DND-41 (cell line): Measurements from ENCODE around the gene SLC26A11.

ENCODE experiments used
- ATAC-seq: fragments of 200-7000 bp; cut with Tn5 transposase; 3 replicates; pipeline ENCODE4 v1.9.1; 2021; ENCODE audit warnings: low read depth; ENCODE audit not compliant: insufficient read depth
- DNase-seq: peaks from one replicate; pipeline ENCODE4 v3.0.0-alpha.2; 2020
- H2AFZ ChIP-seq: 2 replicates; pipeline ENCODE4 v1.6.0; 2012; ENCODE audit warnings: low read depth, low read length
- H3K27ac ChIP-seq: 2 replicates; pipeline ENCODE4 v1.5.1; 2012; ENCODE audit warnings: low read length, inconsistent platforms
- H3K27me3 ChIP-seq: fragments of 200-600 bp; sonication (generic); 2 replicates; pipeline ENCODE4 v1.6.0; 2012; ENCODE audit warnings: low read length, mild to moderate bottlenecking, inconsistent platforms; ENCODE audit not compliant: insufficient read depth, poor library complexity
- H3K36me3 ChIP-seq: 2 replicates; pipeline ENCODE4 v1.5.1; 2012; ENCODE audit warnings: low read length, inconsistent platforms; ENCODE audit not compliant: insufficient read depth
- H3K4me1 ChIP-seq: 2 replicates; pipeline ENCODE4 v1.5.1; 2012; ENCODE audit warnings: mild to moderate bottlenecking, low read length; ENCODE audit not compliant: insufficient read depth
- H3K4me2 ChIP-seq: 2 replicates; pipeline ENCODE4 v1.6.0; 2012; ENCODE audit warnings: mild to moderate bottlenecking, moderate library complexity, low read length, inconsistent platforms; ENCODE audit not compliant: insufficient read depth
- H3K4me3 ChIP-seq, 2 experiments: fragments of 200-600 bp in 1 of 2; shearing (Covaris generic) in 1 of 2; 2 replicates each; pipeline ENCODE4 v1.5.1; 2012 to 2016; ENCODE audit warnings: inconsistent platforms in 2 of 2, low read length in 2 of 2, mild to moderate bottlenecking in 2 of 2, low read depth in 1 of 2, moderate library complexity in 1 of 2
- H3K79me2 ChIP-seq: 2 replicates; pipeline ENCODE4 v1.6.0; 2012; ENCODE audit warnings: low read length, inconsistent platforms; ENCODE audit not compliant: insufficient read depth
- H3K9ac ChIP-seq: 2 replicates; pipeline ENCODE4 v1.6.0; 2012; ENCODE audit warnings: low read depth, mild to moderate bottlenecking, inconsistent platforms, low read length, moderate library complexity
- H3K9me3 ChIP-seq: 2 replicates; pipeline ENCODE4 v1.5.1; 2012; ENCODE audit warnings: low read length, moderate library complexity, mild to moderate bottlenecking, inconsistent platforms; ENCODE audit not compliant: insufficient read depth, severe bottlenecking
- H4K20me1 ChIP-seq: 2 replicates; pipeline ENCODE4 v1.6.0; 2012; ENCODE audit warnings: low read length; ENCODE audit not compliant: insufficient read depth
- CTCF ChIP-seq: IDR thresholded peaks from 2 replicates; pipeline ENCODE4 v1.5.1; 2012; ENCODE audit warnings: borderline replicate concordance, low read length, moderate library complexity, mild to moderate bottlenecking; ENCODE audit not compliant: poor library complexity, severe bottlenecking; ENCODE audit errors: extremely low read depth
- EZH2 ChIP-seq: IDR thresholded peaks from 3 replicates; pipeline ENCODE4 v1.6.1; 2012; ENCODE audit warnings: borderline replicate concordance, low read depth, mild to moderate bottlenecking, moderate library complexity, low read length, inconsistent platforms; ENCODE audit not compliant: severe bottlenecking

Gene SLC26A11

DNA sequence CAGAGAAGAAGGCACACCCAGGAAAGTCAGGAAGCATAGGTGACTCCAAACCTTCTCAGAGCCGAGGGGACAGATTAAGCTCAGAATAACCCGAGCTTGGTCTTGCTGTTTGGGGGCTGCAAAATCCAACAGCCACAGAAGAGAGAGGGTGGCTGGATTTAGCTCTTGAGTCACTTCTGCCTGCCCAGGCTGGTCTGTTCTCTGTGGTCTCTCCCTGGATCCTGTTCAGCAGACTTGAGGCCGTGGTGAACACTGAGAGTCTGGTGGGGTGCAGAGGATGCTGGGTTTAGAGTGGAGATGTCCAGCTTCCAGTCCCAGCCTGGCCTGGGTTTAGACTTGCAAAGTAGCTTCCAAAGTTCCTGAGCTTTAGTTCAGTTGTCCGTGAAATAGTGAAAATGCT, 8.8 kb downstream of the SLC26A11 start:
- H3K27ac ChIP-seq, result no peak overlapping the region
- H4K20me1 ChIP-seq, result peaks cover 3% of the 10 kb centered on the region
- no peak overlapping the region for H2AFZ ChIP-seq
- TF ChIP-seq CTCF, result no peak
- no peak for TF ChIP-seq EZH2
- no peak overlapping the region for H3K4me2 ChIP-seq
- no peak overlapping the region for H3K4me3 ChIP-seq
- no peaks in the 10 kb centered on the region for H3K27me3 ChIP-seq
- H3K4me1 ChIP-seq, result no peaks in the 10 kb centered on the region
- H3K79me2 ChIP-seq, result no peaks in the 10 kb centered on the region
- ATAC-seq, result no peak
- peaks cover 14% of the 10 kb centered on the region for H3K9me3 ChIP-seq
- H3K9ac ChIP-seq, result no peak overlapping the region
- H3K36me3 ChIP-seq, result no peaks in the 10 kb centered on the region
- DNase-seq, result no peak

- Histone ChIP-seq H3K36me3 (no peaks in the 10 kb centered on the region), H3K27me3 (no peaks in the 10 kb centered on the region), H3K4me1 (no peaks in the 10 kb centered on the region), H4K20me1 (peaks cover 3% of the 10 kb centered on the region), H2AFZ (no peak overlapping the region), H3K4me3 (no peak overlapping the region), H3K4me2 (no peak overlapping the region), H3K27ac (no peak overlapping the region), H3K9me3 (peaks cover 16% of the 10 kb centered on the region), H3K79me2 (no peaks in the 10 kb centered on the region), H3K9ac (no peak overlapping the region)
- ATAC-seq (no peak), DNase-seq (no peak)
- TF ChIP-seq CTCF (no peak), EZH2 (no peak)
Measured at GRCh38 chr17:80232438-80232837, 12.2 kb downstream of the SLC26A11 start.

DNA sequence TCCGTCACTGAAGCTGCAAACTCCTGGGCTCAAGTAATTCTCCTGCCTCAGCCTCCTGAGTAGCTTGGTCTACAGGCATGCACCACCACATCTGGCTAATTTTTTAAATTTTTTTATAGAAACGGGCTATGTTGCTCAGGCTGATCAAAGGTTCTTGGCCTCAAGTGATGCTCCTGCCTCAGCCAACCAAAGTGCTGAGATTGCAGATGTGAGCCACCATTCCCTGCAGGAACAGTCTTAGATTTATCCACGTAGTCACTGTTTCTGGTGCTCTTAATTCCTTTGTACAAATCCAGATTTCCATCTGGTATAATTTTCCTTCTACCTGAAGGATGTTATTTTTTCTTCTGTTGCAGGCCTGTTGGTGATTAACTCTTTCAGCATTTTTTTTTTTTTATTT, 13.0 kb downstream of the SLC26A11 start:
- Histone ChIP-seq H3K4me2 (no peak overlapping the region), H4K20me1 (no peaks in the 10 kb centered on the region), H3K27me3 (no peaks in the 10 kb centered on the region), H2AFZ (no peak overlapping the region), H3K9me3 (peaks cover 16% of the 10 kb centered on the region), H3K4me1 (no peaks in the 10 kb centered on the region), H3K36me3 (no peaks in the 10 kb centered on the region), H3K4me3 (no peak overlapping the region), H3K79me2 (no peaks in the 10 kb centered on the region), H3K27ac (no peak overlapping the region), H3K9ac (no peak overlapping the region)
- TF ChIP-seq EZH2, result no peak
- TF ChIP-seq CTCF, result no peak
- DNase-seq, result no peak
- ATAC-seq, result no peak

GRCh38 chr17:80236911-80237310, 16.7 kb downstream of the SLC26A11 start:
- Histone ChIP-seq H3K27me3 (no peaks in the 10 kb centered on the region), H3K4me1 (no peaks in the 10 kb centered on the region), H3K27ac (no peak overlapping the region), H3K79me2 (no peaks in the 10 kb centered on the region), H3K4me2 (no peak overlapping the region), H3K36me3 (no peaks in the 10 kb centered on the region), H3K4me3 (no peak overlapping the region), H3K9me3 (peaks cover 16% of the 10 kb centered on the region), H2AFZ (no peak overlapping the region), H4K20me1 (no peaks in the 10 kb centered on the region), H3K9ac (no peak overlapping the region)
- TF ChIP-seq CTCF, result no peak
- TF ChIP-seq EZH2, result no peak
- DNase-seq (no peak), ATAC-seq (no peak)
